Mucosa of gallbladder (tissue), 1 donor: ENCODE data around the gene TMEM270. TPM values are rescaled to one million over a fixed set of nuclear protein-coding genes. Genes with fewer than 3 reads are reported as not detected.
"Not testable (repeated sequence)": the region's sequence is repeated elsewhere in the genome, so short reads cannot be mapped to it uniquely, and the experiment has no call there.

Experiments used
- DNase-seq: peaks from one replicate; pipeline ENCODE4 v3.0.0-alpha.2; 2020; ENCODE audit warnings: low spot score
- total RNA-seq: library from RNA; stranded (reverse); gene quantifications from one replicate; pipeline ENCODE4 v1.2.1, GENCODE V29; 2021
- donor health status: DM: no; HTN: no; CAD: no.

The TMEM270 gene
- total RNA-seq, 1 donor from 2014 or later, result not detected

DNA sequence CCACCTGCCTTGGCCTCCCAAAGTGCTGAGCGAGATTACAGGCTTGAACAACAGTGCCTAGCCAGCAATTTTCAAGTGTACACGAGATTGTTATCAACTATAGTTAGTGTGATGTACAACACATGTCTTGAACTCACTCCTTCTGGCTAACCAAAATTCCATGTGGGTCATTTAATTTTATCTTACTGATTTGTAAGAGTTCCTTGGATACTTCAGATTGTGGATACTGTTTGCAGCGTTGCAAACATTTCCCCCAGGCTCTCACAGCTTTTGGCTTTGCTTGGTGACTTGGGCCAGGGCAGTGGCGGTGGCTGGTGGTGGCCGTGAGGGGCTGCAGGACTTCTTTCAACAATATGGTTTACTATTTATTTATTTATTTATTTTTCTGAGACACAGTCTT lies 8.5 kb upstream of the TMEM270 start:
- DNase-seq, result no peak

DNA sequence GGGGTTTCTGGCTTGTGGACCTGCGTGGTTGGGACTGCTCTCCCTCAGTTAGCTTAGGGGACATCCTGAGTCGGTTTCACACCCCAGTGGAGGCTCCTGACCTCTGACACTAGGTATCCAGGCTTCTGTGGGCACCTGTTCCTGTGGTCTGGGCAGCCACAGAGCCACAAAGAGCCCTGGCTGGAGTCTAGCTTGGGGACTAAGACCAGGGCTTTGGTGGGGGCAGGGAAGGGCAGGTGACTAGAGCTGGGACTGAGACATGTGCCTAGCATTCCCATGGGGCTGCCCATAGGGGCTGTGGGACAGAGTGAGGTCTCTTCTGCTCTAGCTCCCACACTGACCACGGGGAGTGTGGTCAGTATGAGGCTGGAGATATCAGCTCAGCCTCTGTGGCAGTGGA lies 4.0 kb upstream of the TMEM270 start:
- DNase-seq, result no peak

DNA sequence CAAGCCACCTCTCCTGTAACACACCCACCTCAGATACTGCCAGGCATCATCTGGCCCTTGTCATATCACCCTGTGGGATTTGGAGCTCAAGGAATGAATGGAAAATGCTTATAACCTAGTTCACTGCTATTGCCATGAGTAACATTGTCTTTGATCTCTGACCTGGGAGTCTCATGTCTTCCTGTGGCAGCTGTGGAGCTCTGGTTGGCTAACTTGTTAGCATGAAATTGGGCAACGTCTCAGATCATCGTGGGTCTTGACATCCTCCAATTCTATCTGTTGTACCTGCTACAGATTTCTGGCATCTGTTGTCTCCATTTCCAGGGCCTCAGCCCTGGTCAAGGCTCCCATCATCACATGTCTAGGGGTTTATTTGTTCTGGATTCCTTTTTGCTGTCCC lies 2.2 kb upstream of the TMEM270 start:
- DNase-seq, result no peak

DNA sequence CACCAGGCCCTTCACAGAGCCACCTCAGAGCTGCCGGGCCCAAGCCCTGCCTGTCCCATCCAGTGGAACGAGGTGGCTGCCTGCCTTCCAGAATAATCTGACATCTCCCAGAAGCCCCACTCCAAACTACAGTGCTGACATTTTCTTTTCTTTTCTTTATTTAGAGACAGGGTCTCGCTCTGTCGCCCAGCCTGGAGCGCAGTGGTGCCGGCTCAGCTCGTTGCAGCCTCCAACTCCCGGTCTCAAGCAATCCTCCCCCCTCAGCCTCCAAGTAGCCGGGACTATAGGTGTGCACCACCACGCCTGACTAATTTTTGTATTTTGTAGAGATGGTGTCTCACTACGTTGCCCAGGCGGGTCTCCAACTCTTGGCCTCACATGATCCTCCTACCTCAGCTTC lies 346 bp downstream of the TMEM270 start:
- DNase-seq, result no peak

DNA sequence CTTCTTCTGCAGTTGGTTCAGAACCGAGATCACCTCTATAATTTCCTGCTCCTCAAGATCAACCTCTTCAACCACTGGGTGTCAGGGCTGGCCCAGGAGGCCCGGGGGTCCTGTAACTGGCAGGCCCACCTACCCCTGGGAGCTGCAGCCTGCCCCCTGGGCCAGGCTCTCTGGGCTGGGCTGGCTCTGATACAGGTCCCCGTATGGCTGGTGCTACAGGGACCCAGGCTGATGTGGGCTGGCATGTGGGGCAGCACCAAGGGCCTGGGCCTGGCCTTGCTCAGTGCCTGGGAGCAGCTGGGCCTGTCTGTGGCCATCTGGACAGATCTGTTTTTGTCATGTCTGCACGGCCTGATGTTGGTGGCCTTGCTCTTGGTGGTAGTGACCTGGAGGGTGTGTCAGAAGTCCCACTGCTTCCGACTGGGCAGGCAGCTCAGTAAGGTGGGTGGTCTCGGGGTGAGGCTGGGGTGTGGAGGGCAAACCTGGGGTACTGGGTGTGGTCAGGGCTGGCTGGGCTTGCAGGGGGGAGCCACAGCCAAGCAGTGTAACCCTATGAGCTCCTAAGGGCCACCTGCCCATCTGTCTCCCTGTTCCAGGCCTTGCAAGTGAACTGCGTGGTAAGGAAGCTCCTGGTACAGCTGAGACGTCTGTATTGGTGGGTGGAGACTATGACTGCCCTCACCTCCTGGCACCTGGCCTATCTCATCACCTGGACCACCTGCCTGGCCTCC lies 4.2 kb downstream of the TMEM270 start:
- no peak for DNase-seq

DNA sequence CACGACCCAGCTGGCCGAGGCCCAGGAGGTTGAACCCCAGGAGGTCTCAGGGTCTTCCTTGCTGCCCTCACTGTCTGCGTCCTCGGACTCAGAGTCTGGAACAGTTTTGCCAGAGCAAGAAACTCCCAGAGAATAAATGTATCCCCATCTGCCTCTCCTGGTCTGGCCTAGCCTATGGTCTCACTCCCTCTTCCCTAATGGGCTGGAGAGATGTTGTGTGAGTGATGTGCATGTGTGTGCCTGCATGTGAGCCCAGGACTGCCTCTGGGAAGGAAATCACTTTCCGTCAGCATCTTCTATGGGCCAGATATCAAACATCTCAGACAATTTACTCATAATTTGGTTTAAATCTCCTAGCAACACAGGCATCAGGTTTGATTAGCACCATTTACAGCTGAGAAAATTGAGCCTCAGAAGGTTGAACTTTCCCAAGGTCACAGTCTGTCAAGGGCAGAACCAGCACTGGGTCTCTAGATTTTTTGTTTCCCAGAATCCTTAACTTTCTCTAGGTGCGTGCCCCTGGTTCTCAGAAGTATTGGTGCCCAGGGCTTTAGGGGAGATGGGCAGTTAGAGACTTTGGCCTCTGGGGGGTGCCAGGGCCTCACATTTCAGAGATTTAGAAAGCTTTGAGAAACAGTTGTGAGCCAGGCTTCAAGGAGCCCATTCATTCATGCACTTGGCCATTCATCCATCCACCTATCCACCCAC lies 4.9 kb downstream of the TMEM270 start:
- DNase-seq, result peak; percentile 50

DNA sequence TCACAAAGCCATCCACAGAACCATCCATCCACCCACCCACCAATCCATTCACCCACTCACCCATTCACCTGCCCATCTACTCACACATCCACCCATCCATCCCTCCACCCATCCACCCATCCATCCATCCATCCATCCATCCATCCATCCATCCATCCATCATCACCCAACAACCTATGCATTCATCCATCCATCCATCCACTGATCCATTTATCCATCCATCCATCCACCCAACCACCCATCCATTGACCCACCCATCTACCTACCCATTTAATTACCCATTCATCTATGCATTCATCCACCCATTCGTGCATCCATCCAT lies 5.4 kb downstream of the TMEM270 start:
- DNase-seq, result no peak

DNA sequence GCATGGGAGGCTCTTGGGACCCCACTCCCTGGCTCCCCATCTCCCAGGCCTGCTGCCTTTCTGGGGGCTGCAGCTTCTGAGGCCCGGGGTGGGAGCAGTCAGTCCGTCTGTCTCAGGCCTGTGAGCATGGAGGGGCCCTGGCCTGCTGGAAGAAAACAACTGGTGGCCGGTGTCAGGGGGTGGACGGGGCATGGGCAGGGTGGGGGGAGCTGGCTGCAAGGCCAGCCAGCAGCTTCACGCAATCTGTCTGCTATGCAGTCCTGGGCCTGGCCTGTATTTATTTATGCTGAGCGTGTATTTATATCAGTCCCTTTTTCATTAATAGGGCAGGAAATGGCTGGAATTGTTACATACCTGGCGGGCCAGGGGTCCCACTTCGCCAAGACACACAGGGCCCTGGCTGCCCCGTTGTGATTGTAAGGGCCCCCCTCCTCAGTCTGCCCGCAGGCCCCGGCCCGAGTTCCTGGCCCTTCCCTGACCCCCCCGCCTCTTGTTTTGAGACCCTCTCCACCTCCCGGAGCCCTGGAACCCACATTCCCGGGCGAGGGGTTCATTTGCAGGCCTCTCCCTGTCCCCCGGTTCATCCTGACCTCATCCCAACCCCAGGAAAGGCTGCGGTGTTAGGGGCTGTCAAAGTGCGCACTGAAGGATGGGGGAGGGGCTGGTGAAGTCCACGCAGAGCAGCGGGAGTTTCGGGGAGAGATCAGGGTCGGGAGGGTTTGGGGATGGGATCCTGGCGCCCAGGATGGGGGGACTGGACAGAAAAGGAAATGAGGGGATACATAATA lies 8.2 kb downstream of the TMEM270 start:
- DNase-seq, result no peak

DNA sequence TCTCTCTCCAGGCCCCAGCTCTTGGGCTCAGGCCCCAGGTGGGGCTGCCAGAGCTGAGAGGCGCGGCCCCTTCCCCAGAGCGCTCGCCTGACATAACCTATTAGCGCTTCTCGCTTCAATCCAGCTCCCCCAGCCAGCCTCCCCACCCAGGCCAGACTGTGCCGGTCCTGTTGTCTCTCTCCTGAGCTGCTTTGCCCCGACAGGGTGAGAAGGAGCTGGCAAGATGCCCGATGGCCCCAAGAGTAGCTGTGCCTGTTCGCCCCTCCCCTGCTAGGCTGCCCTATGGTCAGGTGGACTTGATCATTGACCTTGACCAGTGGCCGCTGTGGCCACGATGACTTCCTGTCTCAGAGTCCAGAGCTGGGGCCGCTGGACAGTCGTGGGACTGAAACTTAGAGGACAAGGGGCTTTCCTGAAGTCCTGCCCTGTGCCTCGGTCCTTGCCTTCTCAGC lies 9.1 kb downstream of the TMEM270 start:
- no peak for DNase-seq

DNA sequence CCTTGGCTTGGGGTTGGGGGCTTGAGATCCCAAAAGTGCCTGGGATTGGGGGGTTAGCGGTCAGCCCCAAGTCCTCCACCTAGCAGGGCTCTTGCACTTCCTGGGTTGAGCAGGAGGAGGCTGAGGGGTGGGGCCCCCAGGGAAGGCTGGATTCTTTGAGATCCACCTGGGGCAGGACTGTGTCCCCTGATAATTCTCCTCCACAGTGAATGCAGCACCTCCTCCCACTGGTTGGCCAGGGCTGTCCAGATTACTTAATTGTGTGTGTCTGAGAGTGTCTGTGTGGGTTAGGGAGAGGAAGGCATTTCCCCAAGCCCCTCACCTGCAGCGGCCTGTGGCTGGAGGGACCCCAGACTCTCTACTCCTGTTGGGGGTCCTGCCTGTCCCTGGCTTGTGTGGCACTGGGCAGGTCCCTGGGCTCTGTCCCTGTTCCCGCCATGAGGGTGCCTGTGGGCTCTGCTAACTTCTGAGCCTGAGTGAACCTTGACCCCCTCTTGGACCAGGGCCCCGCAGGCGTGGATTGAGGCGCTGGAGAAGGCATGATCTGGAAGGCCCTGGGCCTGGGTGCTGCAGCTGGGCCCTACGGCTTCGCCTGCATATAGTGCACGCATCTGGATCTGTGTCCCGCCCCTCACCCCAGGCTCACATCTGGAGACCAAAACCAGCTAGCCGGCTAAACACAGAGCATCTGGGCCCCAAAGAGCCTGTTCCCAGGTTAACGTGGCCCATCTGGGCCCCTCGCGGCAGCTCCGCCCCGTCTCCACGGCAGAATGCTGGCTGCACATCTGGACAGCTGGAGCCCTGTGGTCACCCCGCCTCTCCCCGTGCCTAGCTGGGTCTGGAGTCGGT lies 10.4 kb downstream of the TMEM270 start:
- no peak for DNase-seq

DNA sequence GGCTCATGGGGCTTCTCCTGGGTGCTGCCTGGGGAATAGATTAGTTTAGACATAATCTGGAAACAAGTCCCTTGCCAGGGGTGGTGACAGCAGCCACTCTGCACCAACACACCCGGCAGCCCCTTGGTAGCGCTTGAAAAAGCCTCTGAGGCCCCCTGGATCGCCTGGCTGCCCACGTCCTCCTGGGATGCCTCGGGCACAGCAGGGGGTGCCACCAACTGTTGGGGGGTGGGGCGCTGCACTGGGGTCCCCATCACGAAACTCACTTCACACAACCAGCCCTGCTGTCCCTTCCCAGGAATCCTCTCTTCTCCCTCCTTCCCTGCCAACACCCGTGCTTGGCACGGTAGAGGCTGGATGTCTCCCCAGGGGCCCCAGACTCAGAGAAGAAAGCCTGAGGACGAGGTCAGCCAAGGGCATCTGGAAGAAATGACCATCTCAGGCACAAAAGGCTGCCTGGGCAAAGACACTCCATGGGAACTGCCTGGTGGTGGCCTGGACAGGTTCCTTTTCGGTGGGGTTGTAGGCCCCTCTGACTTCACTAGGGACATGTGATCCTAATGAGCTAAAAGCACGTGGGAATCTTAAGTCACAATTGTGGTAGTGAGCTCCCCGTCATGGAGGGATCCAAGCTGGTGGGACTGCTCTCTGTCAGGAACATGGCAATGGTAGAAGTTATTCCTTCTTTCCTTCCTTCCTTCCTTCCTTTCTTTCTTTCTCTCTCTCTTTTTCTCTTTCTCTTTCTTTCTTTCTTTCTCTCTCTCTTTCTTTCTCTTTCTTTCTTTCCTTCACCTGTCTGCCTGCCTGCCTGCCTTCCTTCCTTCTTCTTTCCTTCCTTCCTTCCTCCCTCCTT lies 11.3 kb downstream of the TMEM270 start:
- DNase-seq, result no peak

DNA sequence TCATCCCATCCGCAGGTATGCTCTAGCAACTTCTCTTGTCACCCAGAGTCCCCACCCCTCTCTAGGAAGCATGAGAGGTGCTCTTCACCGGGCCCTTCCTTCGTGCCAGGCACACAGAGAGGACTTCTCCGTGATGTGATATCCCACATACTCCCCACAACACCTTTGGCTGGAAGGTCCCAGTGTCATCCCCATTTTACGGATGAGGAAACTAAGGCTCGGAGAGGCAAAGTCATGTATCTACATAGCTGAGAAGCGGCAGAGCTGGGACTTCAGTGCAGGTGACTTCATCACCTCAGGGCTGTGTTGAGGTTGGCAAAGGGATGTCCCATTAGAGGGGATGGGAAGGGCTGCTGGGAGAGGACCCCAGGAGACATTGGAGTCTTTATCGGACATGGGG lies 15.4 kb downstream of the TMEM270 start:
- DNase-seq, result no peak

DNA sequence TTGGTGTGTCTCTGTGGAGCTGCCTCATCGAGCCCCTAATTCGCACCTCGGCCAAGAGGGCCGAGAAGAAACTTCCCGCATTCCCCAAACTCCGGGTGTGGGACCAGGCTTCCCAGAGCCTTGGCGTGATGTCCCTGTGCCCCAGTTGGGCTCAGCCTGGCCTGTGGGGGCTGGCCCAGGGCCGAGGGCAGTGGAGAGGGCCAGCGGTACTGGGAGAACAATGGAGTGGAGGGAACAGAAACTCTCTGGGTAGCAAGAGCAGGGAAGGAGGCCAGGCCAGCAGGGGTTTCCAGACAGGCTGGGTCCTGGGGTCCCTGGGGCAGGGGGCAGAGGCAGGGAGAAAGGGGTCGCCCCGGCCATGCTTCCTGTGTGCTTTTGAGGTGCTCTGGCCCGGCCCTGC lies 16.0 kb downstream of the TMEM270 start:
- no peak for DNase-seq

DNA sequence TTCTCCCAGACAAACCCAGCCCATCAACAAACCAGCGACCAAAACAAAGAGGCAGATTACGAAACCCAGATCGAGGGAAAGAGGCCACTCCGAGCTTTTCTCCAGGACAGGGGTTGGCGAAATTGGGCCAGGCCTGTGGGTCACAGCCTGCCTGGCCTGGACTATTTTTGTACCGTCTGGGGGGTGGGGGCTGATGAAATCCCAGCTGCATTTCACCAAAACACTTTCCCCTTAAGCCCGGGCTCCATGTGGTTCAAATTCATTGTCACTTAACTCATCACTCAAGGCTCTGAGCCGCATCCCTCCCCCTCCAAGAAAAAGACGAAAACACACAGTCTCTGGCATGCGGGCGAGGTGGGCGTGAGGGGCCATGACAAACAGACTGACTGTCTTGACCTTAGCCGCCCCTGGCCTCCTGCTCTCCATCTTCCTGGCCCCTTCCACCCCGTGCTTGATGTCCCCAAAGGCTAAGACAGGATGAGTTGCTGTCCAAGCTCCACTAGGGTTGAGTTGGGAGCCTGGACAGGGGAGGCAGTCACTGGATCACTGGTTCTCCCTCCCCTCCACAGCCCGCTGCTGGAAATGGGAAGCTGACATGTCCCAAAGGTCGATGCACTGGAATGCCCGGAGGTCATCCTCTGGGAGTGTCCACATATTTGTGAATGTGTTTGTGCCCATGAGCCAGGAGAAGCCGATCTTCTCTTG lies 19.2 kb downstream of the TMEM270 start:
- DNase-seq, result no peak

DNA sequence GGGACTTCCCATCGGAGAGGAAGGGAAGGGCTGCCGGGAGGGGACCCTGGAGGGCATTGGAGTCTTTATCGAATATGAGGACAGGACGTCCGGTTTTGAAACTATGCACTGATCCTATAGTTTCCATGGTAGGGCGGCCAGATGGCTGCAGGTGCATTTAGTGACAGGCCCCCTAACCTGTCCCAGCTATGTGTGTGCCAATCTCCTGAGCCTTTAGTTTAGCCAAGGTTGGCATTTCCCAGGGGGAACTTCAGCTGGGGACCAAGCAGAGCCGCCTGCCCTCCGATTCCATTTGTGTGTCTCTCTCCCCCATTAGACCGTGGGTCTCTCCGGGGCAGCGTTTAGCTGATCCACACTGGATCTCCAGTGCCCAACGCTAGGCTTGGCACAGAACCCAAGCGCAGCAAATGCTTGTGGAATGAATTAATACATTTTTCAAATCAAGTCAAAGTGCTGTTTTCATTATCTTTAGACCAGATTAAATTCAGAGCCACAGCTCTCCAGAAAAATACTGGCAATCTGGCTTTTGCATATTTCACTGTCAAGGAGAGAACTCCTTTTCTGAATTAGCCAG lies 19.9 kb downstream of the TMEM270 start:
- no peak for DNase-seq

DNA sequence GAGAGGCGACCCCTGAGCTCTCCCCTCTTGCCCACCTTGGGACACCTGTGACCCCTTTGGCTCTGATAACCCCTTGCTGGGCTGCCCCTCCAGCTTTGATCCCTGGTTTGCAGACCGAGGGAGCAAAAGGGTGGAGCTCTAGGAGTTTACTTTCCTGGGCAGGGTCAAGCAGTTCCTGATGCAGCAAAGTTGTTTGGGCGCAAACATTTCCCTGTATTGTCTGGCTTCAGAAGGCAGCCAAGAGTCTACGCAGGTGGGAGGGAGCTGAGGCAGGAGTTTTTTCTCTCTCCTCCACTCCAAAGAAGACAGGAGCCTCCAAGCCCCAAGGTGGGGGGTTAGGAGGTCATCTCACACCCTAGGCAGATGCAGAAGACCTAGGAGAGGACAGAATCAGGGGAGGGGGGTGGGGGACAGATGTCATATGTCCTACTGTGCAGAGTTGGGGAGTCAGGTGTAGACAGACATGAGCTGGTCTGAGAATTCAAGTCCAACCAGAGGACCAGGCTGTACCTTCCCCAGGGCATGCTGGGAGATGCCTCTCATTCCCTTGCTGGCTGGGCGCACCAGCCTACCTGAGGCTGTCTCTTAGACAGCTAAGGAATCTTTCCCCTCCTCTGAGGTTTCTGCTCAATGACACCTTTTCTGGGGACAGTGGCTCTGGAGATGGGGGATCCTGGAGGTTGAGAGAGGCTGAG lies 20.5 kb downstream of the TMEM270 start:
- no peak for DNase-seq

DNA sequence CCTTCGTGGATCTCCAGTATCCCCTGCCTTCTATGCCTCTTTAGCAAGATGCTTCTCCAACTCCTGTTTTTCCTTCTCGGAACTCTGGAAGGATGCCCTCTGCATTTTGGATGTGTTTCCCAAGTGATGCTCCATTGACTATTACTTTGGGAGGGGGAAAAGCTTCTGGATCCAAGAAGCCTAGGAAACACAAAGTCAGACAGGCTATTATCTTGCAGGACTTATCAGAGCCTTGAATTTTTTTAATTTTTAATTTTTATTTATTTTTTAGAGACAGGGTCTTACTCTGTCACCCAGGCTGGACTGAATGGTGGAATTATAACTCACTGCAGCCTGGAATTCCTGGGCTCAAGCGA lies 21.1 kb downstream of the TMEM270 start:
- DNase-seq, result no peak

DNA sequence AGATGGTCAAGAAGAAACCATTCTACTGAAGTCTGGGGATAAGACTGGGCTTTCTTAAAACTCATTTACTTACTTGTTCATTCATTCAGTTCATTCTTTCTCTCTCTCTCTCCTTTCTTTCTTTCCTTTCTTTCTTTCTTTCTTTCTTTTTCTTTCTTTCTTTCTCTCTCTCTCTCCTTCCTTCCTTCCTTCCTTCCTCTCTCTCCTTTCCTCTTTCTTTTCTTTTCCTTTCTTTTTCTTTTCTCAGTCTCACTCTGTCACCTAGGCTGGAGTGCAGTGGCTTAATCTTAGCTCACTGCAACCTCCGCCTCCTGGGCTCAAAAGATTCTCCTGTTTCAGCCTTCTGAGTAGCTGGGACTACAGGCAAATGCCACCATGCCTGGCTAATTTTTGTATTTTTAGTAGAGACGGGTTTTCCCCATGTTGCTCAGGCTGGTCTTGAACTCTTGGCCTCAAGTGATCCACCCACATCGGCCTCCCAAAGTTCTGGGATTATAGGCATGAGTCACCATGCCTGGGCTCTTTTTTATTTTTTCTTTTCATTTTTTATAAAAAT lies 24.0 kb downstream of the TMEM270 start:
- not testable (repeated sequence) for DNase-seq

DNA sequence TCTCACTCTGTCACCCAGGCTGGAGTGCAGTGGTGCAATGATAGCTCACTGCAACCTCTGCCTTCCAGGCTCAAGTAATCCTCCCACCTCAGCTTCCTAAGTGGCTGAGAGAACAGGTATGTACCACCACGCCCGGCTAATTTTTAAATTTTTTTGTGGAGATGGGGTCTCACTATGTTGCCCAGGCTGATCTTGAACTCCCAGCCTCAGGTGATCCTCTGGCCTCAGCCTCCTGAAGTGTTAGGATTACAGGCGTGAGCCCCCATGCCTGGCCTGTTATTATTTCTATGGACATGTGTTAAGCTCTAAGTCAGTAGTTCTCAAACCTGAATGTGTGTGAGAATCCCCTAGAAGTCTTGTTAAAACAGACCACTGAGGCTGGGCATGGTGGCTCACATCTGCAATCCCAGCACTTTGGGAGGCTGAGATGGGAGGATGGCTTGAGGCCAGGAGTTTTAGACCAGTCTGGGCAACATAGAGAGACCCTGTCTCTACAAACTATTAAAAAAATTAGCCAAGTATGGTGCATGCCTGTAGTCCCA lies 24.5 kb downstream of the TMEM270 start:
- DNase-seq, result no peak
